Liver (tissue), 3 donors: Measurements from ENCODE around the gene MPZL2.

Experiments used
- CTCF ChIP-seq: fragments of 150-350 bp; IDR thresholded peaks from 2 replicates; pipeline ENCODE4 v1.5.1; 2017; ENCODE audit warnings: improper control_type of control experiment, low read depth, low read length; ENCODE audit not compliant: missing input control
- EGR1 ChIP-seq, 2 donors: IDR thresholded peaks; 2 replicates each; pipeline ENCODE4 v1.6.1; 2016 to 2018; ENCODE audit warnings: antibody characterized with exemption in 2 of 2, low read depth in 2 of 2
- GABPA ChIP-seq, 2 donors: IDR thresholded peaks in 1 of 2; conservative IDR thresholded peaks in 1 of 2; 2 replicates each; pipeline ENCODE4 v1.6.1; 2016; ENCODE audit warnings: antibody characterized with exemption in 2 of 2, mild to moderate bottlenecking in 1 of 2, moderate library complexity in 1 of 2
- HNF4G ChIP-seq: IDR thresholded peaks from 2 replicates; pipeline ENCODE4 v1.6.1; 2016; ENCODE audit warnings: antibody characterized with exemption
- RAD21 ChIP-seq, 2 donors: IDR thresholded peaks; 2 replicates each; pipeline ENCODE4 v1.6.1; 2016; ENCODE audit warnings: antibody characterized with exemption in 2 of 2, mild to moderate bottlenecking in 2 of 2
- RXRA ChIP-seq, 2 donors: IDR thresholded peaks; 2 replicates each; pipeline ENCODE4 v1.6.1; 2017 to 2018; ENCODE audit warnings: antibody characterized with exemption in 2 of 2, mild to moderate bottlenecking in 1 of 2
- donor health status: healthy.
- donor health status: healthy.

DNA sequence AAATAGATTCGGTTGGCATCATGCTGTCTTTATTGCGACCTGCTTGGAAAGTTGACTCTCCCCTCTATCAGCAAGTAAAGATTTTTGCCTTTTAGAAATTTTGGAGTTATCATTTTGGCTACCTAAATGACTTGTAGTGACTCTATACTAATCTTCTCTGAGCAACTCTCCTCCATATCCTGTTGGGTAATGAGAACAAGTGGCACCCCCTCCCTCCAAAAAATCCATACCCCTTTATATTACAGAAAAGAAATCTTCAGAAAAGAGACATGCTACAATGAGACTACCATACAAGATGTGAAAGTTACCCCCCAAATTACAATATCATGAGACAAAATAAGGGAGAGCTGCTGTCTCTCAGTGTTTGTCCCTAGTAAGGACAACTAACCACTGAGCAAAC, 40.5 kb downstream of the MPZL2 start:
- no peak for TF ChIP-seq CTCF
- TF ChIP-seq GABPA (IDR thresholded peaks at IDR 0.05 in 1 of 2, conservative IDR thresholded peaks at IDR 0.05 in 1 of 2): no peak
- no peak for TF ChIP-seq EGR1 (IDR thresholded peaks at IDR 0.05; ENCODE audit: low read depth in 2 of 2)
- TF ChIP-seq RXRA (IDR thresholded peaks at IDR 0.05): no peak
- TF ChIP-seq RAD21 (IDR thresholded peaks at IDR 0.05): no peak
- no peak for TF ChIP-seq HNF4G
